HG02852 (cell line): ENCODE results near the gene CD84.
A peak's percentile ranks its signal among the peaks of the same experiment; 100 is the strongest.
"Not testable (repeated sequence)": the region's sequence is repeated elsewhere in the genome, so short reads cannot be mapped to it uniquely, and the experiment has no call there.

Experiments
- ATAC-seq: cut with Tn5 transposase; IDR thresholded peaks from one replicate; pipeline ENCODE4 v1.9.1; 2021; ENCODE audit warnings: mild to moderate bottlenecking, moderate library complexity; ENCODE audit not compliant: unreplicated experiment

Gene CD84

GRCh38 chr1:160579216-160579701 is at the start of gene CD84:
CD84 (minus strand) TSS chr1:160579496; CDS start chr1:160579437, 59 bp downstream.
- ATAC-seq, result no peak

GRCh38 chr1:160628799-160629263 is 49.5 kb upstream of the CD84 start:
- no peak for ATAC-seq

- not testable (repeated sequence) for ATAC-seq
Measured at GRCh38 chr1:160627677-160628289, 48.5 kb upstream of the CD84 start.

- peak; percentile 28 for ATAC-seq
Measured at GRCh38 chr1:160626509-160627342, 47.4 kb upstream of the CD84 start.

GRCh38 chr1:160625725-160626498 is 46.6 kb upstream of the CD84 start:
- no peak for ATAC-seq

GRCh38 chr1:160625321-160625720 is 46.0 kb upstream of the CD84 start:
- ATAC-seq, result no peak

GRCh38 chr1:160624464-160624863 is 45.2 kb upstream of the CD84 start:
- ATAC-seq, result no peak

- no peak for ATAC-seq
Measured at GRCh38 chr1:160623862-160624261, 44.6 kb upstream of the CD84 start.

GRCh38 chr1:160623227-160623633 is 43.9 kb upstream of the CD84 start:
- no peak for ATAC-seq

GRCh38 chr1:160622501-160623226 is 43.4 kb upstream of the CD84 start:
- no peak for ATAC-seq

- no peak for ATAC-seq
Measured at GRCh38 chr1:160621633-160622413, 42.5 kb upstream of the CD84 start.

GRCh38 chr1:160620942-160621632 is 41.8 kb upstream of the CD84 start:
- no peak for ATAC-seq

- ATAC-seq, result no peak
Measured at GRCh38 chr1:160619742-160620277, 40.5 kb upstream of the CD84 start.

- ATAC-seq, result no peak
Measured at GRCh38 chr1:160618763-160619274, 39.5 kb upstream of the CD84 start.

- no peak for ATAC-seq
Measured at GRCh38 chr1:160618327-160618726, 39.0 kb upstream of the CD84 start.

- no peak for ATAC-seq
Measured at GRCh38 chr1:160615660-160616059, 36.4 kb upstream of the CD84 start.

GRCh38 chr1:160614410-160614809 is 35.1 kb upstream of the CD84 start:
- no peak for ATAC-seq

- no peak for ATAC-seq
Measured at GRCh38 chr1:160612613-160613218, 33.4 kb upstream of the CD84 start.
